Endothelial cell of umbilical vein (primary cell): ENCODE results near the gene PTGES3. TPM values are rescaled to one million over a fixed set of nuclear protein-coding genes. Genes with fewer than 3 reads are reported as not detected.

Experiments
- BruUV-seq: library from RNA; stranded (reverse); fragments of 400-500 nt; replicated peaks from 2 replicates; lab custom pipeline; 2021; lab: Mats Ljungman, UMichigan
- CTCF ChIA-PET: fragments of 300-600, 350-600 bp; sonication (Branson Sonifier 250); formaldehyde crosslinking; loops from one replicate; lab custom pipeline; 2021; ENCODE audit warnings: antibody characterized with exemption, inconsistent platforms; lab: Charles Lee
- POLR2A ChIA-PET: fragments of 300-600, 350-600 bp; sonication (Branson Sonifier 250); formaldehyde crosslinking; loops from one replicate; lab custom pipeline; 2021; ENCODE audit warnings: antibody characterized with exemption, inconsistent platforms; lab: Charles Lee
- DNase-seq: peaks from one replicate; pipeline ENCODE4 v3.0.0-alpha.2; 2011; ENCODE audit warnings: low read depth, low spot score
- FAIRE-seq: peaks from 2 replicates; lab custom pipeline; 2011; peaks lifted over from hg19 to GRCh38; lab: Jason Lieb, UNC
- H2AFZ ChIP-seq: 2 replicates; pipeline ENCODE4 v1.6.0; 2012; ENCODE audit warnings: low read depth, low read length, control low read depth, inconsistent platforms
- H3K27ac ChIP-seq: 2 replicates; pipeline ENCODE4 v1.5.1; 2011; ENCODE audit warnings: low read depth, mild to moderate bottlenecking, control low read depth, low read length, moderate library complexity; ENCODE audit not compliant: insufficient read depth
- H3K27me3 ChIP-seq, 2 experiments: 2 replicates each; pipeline versions ENCODE4 v1.6.0 to v1.6.1; 2011; ENCODE audit warnings: low read length in 2 of 2, mixed read lengths in 1 of 2; ENCODE audit not compliant: control insufficient read depth in 2 of 2, insufficient read depth in 2 of 2
- H3K36me3 ChIP-seq, 2 experiments: 2 replicates in 1 of 2; 3 replicates in 1 of 2; pipeline ENCODE4 v1.5.1; 2011; ENCODE audit warnings: low read length in 2 of 2, mild to moderate bottlenecking in 1 of 2, moderate library complexity in 1 of 2; ENCODE audit not compliant: control insufficient read depth in 2 of 2, insufficient read depth in 2 of 2; ENCODE audit errors: extremely low read depth in 1 of 2
- H3K4me1 ChIP-seq: 3 replicates; pipeline ENCODE4 v1.5.1; 2011; ENCODE audit warnings: mild to moderate bottlenecking, low read length; ENCODE audit not compliant: control insufficient read depth, insufficient read depth; ENCODE audit errors: extremely low read depth
- H3K4me2 ChIP-seq: 2 replicates; pipeline ENCODE4 v1.6.1; 2011; ENCODE audit warnings: low read length, control low read depth, mixed read lengths; ENCODE audit not compliant: insufficient read depth
- H3K4me3 ChIP-seq, 3 experiments: fragments of 200-600 bp in 1 of 3; sonication (generic), shearing (Covaris generic) in 1 of 3; replicated peaks in 1 of 3; 2 replicates each; pipeline ENCODE4 v1.5.1; 2011 to 2016; ENCODE audit warnings: control low read depth in 3 of 3, low read length in 3 of 3, mild to moderate bottlenecking in 2 of 3, inconsistent platforms in 1 of 3, low read depth in 1 of 3, moderate library complexity in 1 of 3; ENCODE audit not compliant: insufficient read depth in 1 of 3
- H3K79me2 ChIP-seq: 2 replicates; pipeline ENCODE4 v1.6.0; 2012; ENCODE audit warnings: low read length, inconsistent platforms; ENCODE audit not compliant: control insufficient read depth, insufficient read depth
- H3K9ac ChIP-seq: replicated peaks from 2 replicates; pipeline ENCODE3; 2011; ENCODE audit warnings: low read length, control low read depth; ENCODE audit not compliant: insufficient read depth; ENCODE audit errors: extremely low read depth
- H3K9me1 ChIP-seq: replicated peaks from 3 replicates; pipeline ENCODE4 v1.6.0; 2011; ENCODE audit warnings: mild to moderate bottlenecking, low read length; ENCODE audit not compliant: control insufficient read depth, insufficient read depth; ENCODE audit errors: extremely low read depth
- H3K9me3 ChIP-seq: replicated peaks from 2 replicates; pipeline ENCODE4 v1.5.1; 2012; ENCODE audit warnings: low read length, inconsistent platforms; ENCODE audit not compliant: control insufficient read depth, insufficient read depth
- H4K20me1 ChIP-seq: replicated peaks from 2 replicates; pipeline ENCODE3; 2011; ENCODE audit warnings: mild to moderate bottlenecking, low read length; ENCODE audit not compliant: control insufficient read depth, insufficient read depth; ENCODE audit errors: extremely low read depth
- CTCF ChIP-seq, 2 donors: IDR thresholded peaks; 1 replicate in 1 of 2; 2 replicates in 1 of 2; pipeline ENCODE4 v1.5.1; 2011; ENCODE audit warnings: low read length in 2 of 2, mild to moderate bottlenecking in 2 of 2, moderate library complexity in 2 of 2, control low read depth in 1 of 2, inconsistent platforms in 1 of 2, low read depth in 1 of 2; ENCODE audit not compliant: insufficient read depth in 1 of 2; ENCODE audit errors: extremely low read depth in 1 of 2
- EZH2 ChIP-seq: IDR thresholded peaks from 2 replicates; pipeline ENCODE4 v1.6.1; 2012; ENCODE audit warnings: borderline replicate concordance, low read depth, mild to moderate bottlenecking, moderate library complexity, low read length, inconsistent platforms; ENCODE audit not compliant: severe bottlenecking
- FOS ChIP-seq: IDR thresholded peaks from 2 replicates; pipeline ENCODE4 v1.6.1; 2011; ENCODE audit warnings: mild to moderate bottlenecking, low read length, moderate library complexity, borderline replicate concordance; ENCODE audit not compliant: insufficient read depth
- GATA2 ChIP-seq: IDR thresholded peaks from 2 replicates; pipeline ENCODE4 v1.7.0; 2011; ENCODE audit warnings: low read depth, mild to moderate bottlenecking, moderate library complexity, mixed read lengths, low read length; ENCODE audit not compliant: insufficient read length, insufficient read depth
- JUN ChIP-seq: IDR thresholded peaks from 2 replicates; pipeline ENCODE4 v1.6.1; 2011; ENCODE audit warnings: borderline replicate concordance, low read depth; ENCODE audit not compliant: insufficient read length, insufficient read depth
- MAX ChIP-seq: IDR thresholded peaks from 2 replicates; pipeline ENCODE4 v1.6.1; 2011; ENCODE audit not compliant: insufficient read depth, insufficient read length
- MYC ChIP-seq: IDR thresholded peaks from one replicate; pipeline ENCODE4 v1.6.1; 2011; ENCODE audit warnings: mild to moderate bottlenecking, low read depth, low read length
- POLR2A ChIP-seq: IDR thresholded peaks from 2 replicates; pipeline ENCODE4 v1.6.1; 2012; ENCODE audit warnings: low read depth, mild to moderate bottlenecking, control low read depth, low read length
- POLR2AphosphoS5 ChIP-seq: IDR thresholded peaks from 2 replicates; pipeline ENCODE4 v1.6.1; 2012; ENCODE audit warnings: low read depth, mild to moderate bottlenecking, control low read depth, low read length, moderate library complexity; ENCODE audit not compliant: insufficient read depth
- dilution Hi-C: fragments of 300-500 bp; cut with MboI; formaldehyde crosslinking; loops from one replicate; pipeline ENCODE4 v1.15.0; 2019; ENCODE audit warnings: low sequenced_read_pairs; ENCODE audit not compliant: extremely low pct_ligation_motif_present
- intact Hi-C: fragments of 100-400 bp; cut with micrococcal nuclease; formaldehyde crosslinking; loops from one replicate; pipeline ENCODE4 v1.10.0; 2022
- polyA plus RNA-seq, 4 experiments: library from polyadenylated mRNA; depleted of rRNA in 3 of 4; stranded (reverse) in 3 of 4; unstranded in 1 of 4; fragments of >200 nt; gene quantifications; 2 replicates each; pipeline versions ENCODE4 v1.2.1 to v1.2.3, GENCODE V29; 2011 to 2012; ENCODE audit warnings: missing spikeins in 1 of 4
- total RNA-seq: library from RNA; stranded (reverse); gene quantifications from 2 replicates; pipeline ENCODE4 v1.2.3, GENCODE V29; 2021

PTGES3 gene
- total and polyA plus RNA-seq, 2 donors (not counting 3 experiments of a cell fraction or from before 2014, with no cell fraction given): 48.5 to 278 TPM

- ChIA-PET POLR2A (no interaction called here), CTCF (interaction anchor here (1.2 to 1.4 kb wide), 2 partner anchors 19 to 31 kb away, joined by 3 to 5 read pairs; partner anchors contain the start of gene PTGES3)
- Histone ChIP-seq H3K4me1 (no peaks in the 10 kb centered on the region), H4K20me1 (peaks cover 4% of the 10 kb centered on the region), H3K4me2 (no peak overlapping the region), H3K9me3 (no peaks in the 10 kb centered on the region), H3K36me3 (peaks cover 21 to 54% of the 10 kb centered on the region in 2 experiments), H2AFZ (no peak overlapping the region), H3K9ac (no peak overlapping the region), H3K4me3 (no peak overlapping the region), H3K27ac (no peak overlapping the region), H3K27me3 (no peaks in the 10 kb centered on the region), H3K79me2 (peaks cover 54% of the 10 kb centered on the region), H3K9me1 (no peaks in the 10 kb centered on the region)
- TF ChIP-seq MYC (no peak), FOS (no peak), JUN (no peak), MAX (no peak), EZH2 (no peak), POLR2AphosphoS5 (no peak), GATA2 (no peak), POLR2A (no peak), CTCF (IDR thresholded peaks at IDR 0.05; ENCODE audit: extremely low read depth in 1 of 2, insufficient read depth in 1 of 2, low read depth in 1 of 2, low read length in 2 of 2) (no peak)
- intact Hi-C loops (no loop called here), dilution Hi-C loops (no loop called here)
- FAIRE-seq: no peak
- DNase-seq: no peak
- BruUV-seq: no TSS peak
Measured at GRCh38 chr12:56668197-56668457, 20.0 kb downstream of the PTGES3 start.
